GM19324 (cell line): ENCODE measurements around the gene DMTF1.

Experiments used
- ATAC-seq: cut with Tn5 transposase; IDR thresholded peaks from one replicate; pipeline ENCODE4 v1.9.1; 2021; ENCODE audit warnings: mild to moderate bottlenecking, moderate library complexity; ENCODE audit not compliant: unreplicated experiment, low FRiP score

DMTF1 gene

DNA sequence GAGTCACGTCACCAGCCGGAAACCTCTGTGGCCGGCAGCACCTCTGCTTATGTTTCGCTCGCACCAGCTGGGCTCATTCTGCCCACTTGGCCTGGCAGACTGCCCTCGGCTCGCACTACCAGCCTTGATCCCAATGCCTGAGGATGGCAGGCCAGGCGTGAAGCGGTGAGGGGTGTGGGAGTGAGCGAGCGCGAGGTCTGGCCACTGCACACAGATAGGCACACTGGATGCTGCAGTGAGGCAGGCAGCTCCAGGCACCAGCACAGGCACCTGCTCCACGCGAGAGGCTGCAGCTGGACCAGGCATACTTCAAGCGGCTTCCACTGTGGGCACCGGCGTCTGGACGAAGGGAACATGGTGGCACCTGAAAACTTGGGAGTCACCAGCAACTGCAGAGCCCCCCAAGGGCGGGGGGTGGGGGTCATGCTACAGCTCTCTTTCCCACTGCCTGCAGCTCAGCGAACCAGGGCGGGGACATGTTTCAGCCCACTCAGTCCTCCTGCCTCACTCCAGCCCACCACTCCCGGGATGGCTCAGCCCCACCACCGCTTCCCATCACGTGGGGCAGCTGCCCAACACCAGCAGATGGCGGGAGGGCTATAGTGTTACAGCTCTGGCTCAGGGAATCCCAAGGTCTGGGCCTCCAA is 5.4 kb upstream of the DMTF1 start:
- ATAC-seq, result no peak

DNA sequence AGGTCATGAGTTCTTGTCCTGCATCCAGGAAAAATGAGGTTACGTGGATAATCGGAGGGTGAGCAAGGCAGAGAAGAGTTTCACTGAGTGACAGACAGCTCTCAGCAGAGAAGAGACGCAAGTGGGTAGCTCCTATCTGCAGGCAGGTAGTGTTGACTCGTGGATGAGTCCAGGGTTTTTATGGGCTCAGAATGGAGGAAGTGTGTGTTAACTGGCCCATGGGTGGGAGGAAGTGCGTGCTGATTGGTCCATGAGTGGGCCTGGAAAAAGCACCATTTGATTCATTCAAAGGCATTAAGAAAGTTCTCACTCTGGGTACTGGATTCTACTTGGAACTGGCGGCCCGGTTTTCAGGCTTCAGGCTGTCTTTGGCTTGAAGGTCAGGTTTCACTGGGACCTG is 4.8 kb upstream of the DMTF1 start:
- no peak for ATAC-seq

DNA sequence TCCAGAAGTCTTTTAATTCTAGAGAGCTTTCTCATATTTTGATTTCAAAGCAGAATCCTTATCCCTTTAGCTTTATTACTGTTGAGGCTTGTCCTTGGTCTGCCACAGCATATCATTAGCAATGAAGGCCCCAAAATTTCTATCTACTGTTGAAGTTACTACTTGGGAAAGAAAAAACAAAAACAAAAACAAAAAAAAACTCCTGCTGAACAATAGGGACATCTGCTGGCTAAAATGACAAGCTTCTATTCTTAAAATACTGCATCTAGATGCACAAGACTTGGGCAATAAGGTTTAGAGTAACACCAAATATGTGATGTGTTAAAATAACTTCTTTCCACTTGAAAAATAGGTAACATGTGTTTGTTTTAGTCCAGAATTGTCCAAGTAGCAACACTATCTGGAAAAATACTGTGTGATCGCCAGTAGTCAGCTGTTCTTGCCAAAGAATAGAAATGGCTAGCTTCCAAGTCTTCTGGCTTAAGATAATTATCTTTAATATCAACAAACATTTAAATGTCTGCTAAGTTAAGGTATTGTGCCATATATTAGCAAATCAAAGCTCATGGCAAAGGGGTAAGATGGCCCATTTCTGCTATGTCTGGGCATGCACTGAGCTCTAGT is 3.8 kb upstream of the DMTF1 start:
- ATAC-seq, result no peak

DNA sequence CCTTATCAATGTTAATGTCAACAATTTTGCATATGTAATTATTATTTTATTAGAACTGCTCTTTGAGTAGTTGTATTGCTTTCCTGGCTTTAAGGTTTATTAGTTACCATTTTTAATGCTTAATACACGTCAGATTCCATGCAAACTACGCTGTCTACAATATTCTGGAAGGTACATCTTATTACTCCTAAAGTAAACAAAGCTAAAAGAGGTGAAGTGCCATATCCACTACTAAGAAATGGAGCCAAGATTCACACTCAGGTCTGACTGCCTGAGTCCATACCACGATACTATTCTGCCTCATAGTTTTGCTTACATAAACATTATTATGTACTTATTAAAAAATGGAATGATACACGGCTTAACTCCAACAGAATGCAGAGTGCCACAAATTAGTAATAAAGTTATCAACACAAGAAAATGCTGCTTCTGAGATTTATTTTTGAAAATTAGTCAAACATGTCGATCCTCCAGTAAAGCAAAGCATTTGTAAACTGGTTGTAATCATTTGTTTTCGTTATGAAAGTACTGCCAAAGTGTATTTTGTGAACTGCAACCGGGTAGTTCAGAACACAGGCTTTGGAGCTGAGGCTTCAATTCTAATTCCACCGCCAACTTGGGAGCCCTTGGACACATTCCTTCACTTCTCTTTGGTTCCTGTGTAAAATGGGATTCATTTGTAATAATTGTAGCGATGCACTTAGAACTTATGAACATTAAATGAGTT is 1.1 kb upstream of the DMTF1 start:
- ATAC-seq, result no peak

DNA sequence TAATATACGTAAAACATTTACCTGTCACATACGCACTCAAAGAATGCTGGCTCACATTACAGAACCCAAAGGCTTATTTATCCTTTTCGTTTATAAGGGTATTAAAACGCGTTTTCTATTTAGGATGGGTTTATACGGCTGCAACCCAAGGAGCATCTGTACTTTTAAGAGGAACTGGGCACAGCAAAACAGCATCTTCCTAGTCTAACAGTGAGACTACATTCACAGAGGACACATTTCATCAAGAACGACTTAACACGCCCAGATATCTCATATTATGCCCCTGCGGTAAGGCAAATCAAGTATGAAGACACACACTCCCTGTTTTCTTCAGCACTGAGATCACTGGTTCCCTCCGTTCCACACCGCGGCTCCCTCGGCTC is 533 bp upstream of the DMTF1 start:
- peak; percentile 1 for ATAC-seq

DNA sequence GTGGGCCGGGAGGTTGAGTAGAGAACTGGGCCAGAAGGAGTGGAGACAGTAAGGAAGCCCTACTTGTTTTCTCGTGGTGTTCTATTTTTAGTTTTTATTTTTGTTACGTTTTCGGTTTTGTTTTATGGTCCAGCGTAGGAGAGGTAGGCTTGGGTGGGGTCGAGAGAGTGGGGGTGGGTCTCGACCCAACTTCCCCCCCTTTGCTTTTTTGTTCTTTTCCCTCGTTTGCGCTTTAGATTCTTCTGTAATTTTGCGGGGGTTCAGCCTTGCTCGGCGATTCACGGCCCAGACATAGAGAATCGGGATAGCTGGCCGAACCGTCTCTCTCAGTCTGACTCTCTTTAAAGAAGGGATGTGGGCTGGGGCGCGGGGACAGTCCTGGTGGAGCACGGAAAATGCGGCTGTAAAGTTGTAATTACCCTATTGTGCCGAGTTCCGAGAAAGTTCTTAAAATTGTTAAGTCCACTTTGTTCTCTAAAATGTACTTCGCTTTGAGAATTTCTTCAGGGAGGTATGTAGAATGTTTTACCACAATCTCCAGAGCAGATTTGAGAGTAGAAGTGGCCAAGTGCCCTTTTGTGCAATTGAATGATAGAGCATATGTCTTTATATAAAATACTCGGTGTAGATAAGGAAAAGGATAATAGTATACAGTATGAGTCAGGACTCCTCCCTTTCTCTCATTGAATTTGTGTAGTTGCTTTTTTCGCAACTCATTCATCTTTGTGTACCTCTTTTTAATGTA is 816 bp downstream of the DMTF1 start:
- peak; percentile 10 for ATAC-seq

DNA sequence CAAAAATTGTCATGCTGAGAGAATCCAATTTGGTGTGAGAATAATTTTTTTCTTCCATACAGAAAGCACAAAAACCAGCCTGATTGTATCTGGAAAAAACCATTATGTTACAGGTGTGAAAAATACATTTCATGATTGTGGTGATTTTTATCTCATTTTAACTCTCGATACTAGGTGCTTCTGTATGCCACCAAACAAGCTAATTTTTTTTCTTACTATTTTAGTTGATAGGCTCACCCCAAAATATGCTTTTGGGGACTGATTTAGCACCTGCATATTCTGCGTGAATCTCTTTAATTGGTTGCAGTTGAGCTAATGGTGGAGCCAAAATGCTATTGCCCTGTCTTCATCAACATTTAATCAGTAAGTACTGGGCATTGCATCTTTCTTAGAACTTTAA is 1.9 kb downstream of the DMTF1 start:
- no peak for ATAC-seq

DNA sequence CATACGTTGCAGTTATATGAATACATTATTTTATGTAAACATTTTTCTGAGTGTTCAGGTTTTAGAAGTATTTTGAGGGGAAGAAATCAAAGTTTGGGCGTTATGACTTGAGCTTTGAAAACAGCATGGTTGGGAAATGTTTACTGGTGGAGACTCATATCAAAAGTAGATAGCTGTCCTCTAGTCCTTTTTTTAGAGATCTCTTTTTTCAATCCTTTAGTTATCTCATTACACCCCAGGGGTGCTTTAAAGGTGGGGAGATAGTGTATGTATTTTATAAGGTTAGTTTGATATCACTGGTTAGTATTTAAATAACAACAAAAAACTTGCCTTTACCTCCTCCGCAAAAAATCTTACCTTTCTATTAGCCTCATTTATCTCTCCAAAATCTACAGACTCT is 2.3 kb downstream of the DMTF1 start:
- no peak for ATAC-seq

DNA sequence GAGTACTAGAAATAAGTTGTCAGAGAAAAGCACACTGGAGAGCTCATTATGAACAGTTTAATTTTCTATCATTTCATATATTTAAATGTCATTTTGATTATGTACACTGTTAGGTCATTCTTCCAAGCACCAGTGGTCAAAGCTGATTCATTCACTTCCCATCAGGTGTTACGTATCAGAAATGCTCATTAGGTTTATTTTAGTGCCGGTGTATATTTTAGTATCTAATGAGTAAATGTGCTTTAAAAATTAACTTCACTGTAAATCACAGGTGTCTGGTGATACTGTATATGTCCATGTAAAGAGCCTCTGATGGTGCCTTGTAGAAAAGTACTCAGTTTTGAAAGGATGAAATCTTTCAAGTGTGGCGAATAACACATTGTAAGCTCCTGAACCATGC is 3.5 kb downstream of the DMTF1 start:
- no peak for ATAC-seq

DNA sequence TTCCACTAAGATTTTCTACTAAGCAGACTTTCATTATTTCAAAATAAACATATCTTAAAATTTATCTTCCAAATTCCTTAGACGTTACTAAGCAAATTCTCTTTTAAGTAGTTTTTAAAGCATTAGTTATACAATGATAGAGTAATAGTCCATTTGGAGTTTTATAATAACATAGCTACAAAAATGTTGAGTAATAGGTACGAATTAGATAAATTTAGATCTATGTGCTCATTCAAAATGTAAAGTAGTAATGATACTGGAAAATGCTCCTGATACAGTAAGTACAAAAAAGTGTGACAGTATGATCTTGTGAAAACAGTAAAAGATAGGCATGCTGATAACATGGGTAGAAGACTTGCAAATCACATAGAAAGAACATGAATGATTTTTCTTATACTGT is 4.5 kb downstream of the DMTF1 start:
- no peak for ATAC-seq

DNA sequence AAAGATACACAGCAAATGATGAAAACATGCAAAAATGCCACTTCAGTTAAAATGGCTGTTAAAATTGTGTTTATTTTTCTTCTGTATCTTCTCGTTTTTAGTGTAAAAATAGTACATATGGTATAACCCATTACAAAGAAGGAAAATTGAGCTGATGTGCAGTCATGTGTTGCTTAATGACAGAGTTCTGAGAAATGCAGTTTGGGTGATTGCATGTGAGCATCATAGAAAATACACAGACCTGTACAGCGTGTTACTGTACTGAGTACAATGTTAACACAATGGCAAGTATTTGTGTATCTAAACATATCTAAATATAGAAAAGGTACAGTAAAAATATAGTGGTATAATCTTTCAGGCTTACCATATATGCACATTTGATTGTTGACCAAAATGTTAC is 7.3 kb downstream of the DMTF1 start:
- no peak for ATAC-seq

DNA sequence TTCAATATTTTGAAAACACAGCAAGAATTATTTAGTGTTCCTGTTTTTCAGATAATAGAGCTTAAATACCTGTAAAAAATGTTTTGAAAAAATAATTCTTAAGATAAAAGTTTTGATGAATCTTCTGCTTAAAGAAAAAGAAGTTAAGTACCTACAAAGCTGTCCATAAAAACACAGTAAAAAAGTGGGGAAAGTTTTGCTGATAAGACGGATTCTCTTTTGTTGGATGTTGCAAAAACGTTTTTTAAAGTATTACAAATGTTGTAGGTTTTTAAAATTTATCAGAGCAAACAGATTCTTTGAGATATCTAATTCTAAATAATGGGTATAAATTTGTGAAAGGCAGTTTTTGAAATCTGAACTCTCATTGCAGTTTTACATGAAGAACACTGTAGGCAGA is 12.2 kb downstream of the DMTF1 start:
- no peak for ATAC-seq

DNA sequence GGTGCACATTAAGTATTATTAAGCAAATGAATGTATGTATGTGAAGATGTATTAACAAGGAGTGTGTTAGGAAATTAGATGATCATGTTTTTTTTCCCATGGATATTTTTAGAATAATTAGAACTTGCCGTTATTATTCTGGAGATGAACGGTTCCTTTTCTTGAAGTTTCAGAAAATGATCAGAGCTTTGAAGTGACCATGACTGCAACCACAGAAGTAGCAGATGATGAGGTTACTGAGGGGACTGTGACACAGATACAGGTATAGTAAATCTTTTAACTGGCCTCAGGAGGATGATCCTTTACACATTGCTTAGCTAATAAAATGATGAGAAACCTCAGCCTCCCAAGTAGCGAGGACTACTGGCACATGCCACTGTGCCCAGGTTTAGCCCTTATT is 18.6 kb downstream of the DMTF1 start:
- ATAC-seq, result no peak

DNA sequence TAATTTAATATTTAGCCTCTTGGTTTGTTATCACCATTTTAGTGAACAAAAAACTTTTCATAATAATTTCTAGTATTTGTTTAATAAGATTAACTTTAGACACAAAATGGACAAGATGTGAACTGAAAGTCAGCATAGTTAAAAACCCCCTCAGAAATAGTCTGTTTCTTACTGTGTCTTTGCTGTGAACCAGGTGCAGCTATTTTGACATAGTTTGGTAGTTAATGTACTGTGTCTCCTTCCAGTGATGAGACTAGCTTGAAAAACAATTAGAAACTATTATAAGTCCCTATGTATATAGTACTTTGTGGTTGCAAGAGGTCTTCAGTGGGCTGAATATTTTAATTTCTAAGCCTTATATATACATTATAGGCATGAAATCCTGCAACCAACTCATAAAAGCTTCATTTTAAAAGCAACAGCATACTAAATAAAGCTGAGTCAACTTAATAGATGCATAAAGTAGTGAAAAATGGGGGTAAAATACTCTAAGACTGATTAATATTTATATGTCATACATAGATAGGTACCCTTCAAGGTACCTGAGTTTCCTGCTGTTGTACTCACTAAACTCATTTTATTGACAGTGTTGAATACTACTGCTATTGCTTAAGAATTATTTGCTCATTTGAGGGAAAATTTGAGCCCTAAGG is 19.2 kb downstream of the DMTF1 start:
- no peak for ATAC-seq

DNA sequence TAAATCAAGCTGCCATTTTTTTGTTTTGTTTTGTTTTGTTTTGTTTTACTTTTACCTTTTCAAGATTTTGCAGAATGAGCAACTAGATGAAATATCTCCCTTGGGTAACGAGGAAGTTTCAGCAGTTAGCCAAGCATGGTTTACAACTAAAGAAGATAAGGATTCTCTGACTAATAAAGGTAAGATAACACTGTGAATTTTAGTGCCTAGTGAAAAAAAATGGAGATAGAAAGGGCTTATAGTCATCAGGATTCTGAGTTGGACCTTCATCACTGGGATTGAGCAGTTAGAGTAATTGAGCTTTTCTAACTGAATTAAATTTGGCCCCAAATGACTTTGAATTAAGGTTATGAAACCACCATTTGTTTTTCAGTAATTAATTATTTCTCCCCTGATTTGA is 21.2 kb downstream of the DMTF1 start:
- ATAC-seq, result no peak

DNA sequence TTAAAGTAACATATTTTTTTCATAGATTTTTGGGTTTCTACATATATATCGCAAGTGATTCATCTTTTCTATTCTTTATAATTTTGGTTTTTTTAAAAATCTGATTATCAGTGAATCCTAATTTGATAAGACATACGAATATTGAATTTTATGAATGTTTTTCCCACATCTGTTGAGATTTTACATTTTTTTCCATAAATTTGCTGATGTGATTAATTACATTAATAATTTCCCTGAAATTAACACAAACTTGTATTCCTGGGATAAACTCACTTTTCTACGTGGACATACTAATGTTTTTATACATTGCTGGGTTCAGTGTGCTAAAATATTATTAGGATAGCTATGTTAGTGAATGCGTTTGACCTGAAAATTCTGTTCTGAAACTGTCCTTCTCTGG is 26.1 kb downstream of the DMTF1 start:
- no peak for ATAC-seq

DNA sequence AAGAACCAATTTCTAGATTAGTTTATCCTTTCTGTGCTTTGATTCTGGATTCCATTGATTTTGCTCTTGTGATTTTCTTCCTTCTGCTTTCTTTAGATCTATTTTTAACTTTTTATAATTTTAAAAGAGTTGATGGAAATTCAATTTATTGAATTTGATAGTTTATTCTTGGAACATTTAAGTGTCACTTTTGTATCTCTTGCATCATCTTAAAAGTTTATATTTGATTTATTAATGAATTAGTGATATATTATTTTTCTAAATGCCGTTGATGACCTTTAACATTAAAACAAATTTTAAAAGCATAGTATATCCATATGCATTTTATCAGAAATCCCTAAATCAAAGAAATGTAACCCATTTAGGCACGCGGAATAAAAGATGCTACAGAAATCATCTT is 26.9 kb downstream of the DMTF1 start:
- ATAC-seq, result no peak

DNA sequence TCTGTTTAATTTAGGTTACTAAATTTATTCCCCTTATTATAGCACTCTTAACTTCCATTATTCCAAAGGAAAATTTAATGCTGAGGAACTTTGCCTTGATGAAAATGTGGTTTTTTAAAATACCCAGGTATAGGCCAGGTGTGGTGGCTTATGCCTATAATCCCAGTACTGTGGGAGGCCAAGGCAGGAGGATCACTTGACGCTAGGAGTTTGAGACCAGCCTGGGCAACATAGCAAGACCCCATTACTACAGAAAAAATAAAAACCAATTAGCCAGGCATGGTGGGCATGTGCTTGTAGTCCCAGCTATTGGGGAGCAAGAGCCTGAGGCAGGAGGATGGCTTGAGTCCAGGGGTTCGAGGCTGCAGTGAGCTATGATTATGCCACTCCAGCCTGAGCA is 34.9 kb downstream of the DMTF1 start:
- ATAC-seq, result no peak

DNA sequence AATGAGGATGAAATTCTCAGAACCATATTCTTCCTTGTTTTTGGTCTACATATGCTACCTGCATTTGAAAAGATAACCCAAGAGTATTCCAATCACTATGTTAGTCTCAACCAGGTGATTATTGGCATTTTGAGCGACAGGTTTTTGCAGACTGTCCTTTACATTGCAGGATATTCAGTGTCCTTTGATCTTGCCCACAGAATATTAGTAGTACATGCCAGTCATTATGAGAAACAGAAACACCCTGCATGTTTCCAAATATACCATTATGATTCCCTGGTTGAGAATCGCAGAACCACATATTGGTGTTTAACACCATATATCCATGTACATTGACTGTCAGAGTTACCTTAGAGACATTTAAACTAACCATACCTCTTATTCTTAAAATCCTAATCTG is 36.7 kb downstream of the DMTF1 start:
- no peak for ATAC-seq

DNA sequence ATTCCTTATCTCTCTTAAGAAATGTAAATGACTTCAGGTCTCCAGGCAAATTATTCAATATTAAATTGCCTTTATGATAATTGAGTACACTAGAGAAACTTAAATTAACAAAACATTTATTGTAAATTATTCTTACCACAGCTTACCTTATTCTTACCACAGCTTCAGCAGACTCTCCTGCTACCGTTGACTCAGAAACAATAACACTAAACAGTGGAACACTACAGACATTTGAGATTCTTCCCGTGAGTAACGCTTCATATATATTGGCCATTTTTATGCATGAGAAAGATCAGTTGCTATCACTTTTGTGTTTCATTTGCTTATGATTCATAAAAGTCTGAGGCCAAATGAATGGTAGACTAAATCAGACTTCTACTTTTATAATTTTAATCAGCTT is 38.5 kb downstream of the DMTF1 start:
- ATAC-seq, result no peak
